SW480 (cell line): Measurements from ENCODE around the gene SLC66A3.
"Not testable (repeated sequence)": the region's sequence is repeated elsewhere in the genome, so short reads cannot be mapped to it uniquely, and the experiment has no call there.

Source experiments
- DNase-seq: peaks from one replicate; pipeline ENCODE4 v3.0.0-alpha.2; 2016; ENCODE audit warnings: low spot score

SLC66A3 gene

GRCh38 chr2:11163439-11164317, 8.4 kb downstream of the SLC66A3 start:
- DNase-seq = no peak

- not testable (repeated sequence) for DNase-seq
Measured at GRCh38 chr2:11165046-11165445, 9.8 kb downstream of the SLC66A3 start.

- no peak for DNase-seq
Measured at GRCh38 chr2:11166476-11166875, 11.2 kb downstream of the SLC66A3 start.

GRCh38 chr2:11168488-11168887, 13.2 kb downstream of the SLC66A3 start:
- no peak for DNase-seq

GRCh38 chr2:11169333-11169732, 14.1 kb downstream of the SLC66A3 start:
- no peak for DNase-seq

- no peak for DNase-seq
Measured at GRCh38 chr2:11174222-11174621, 19.0 kb downstream of the SLC66A3 start.

GRCh38 chr2:11175293-11175795, 20.1 kb downstream of the SLC66A3 start:
- DNase-seq = peak; percentile 51

GRCh38 chr2:11177871-11178690, 22.8 kb downstream of the SLC66A3 start:
- DNase-seq = no peak

GRCh38 chr2:11179196-11179595, 23.9 kb downstream of the SLC66A3 start:
- no peak for DNase-seq

- no peak for DNase-seq
Measured at GRCh38 chr2:11179899-11180298, 24.6 kb downstream of the SLC66A3 start.

- DNase-seq = no peak
Measured at GRCh38 chr2:11180653-11181052, 25.4 kb downstream of the SLC66A3 start.

- DNase-seq = no peak
Measured at GRCh38 chr2:11182951-11183350, 27.7 kb downstream of the SLC66A3 start.

GRCh38 chr2:11186145-11186544, 30.9 kb downstream of the SLC66A3 start:
- no peak for DNase-seq

GRCh38 chr2:11187083-11187619, 31.9 kb downstream of the SLC66A3 start:
- peak; percentile 42 for DNase-seq

- DNase-seq = no peak
Measured at GRCh38 chr2:11187731-11188130, 32.5 kb downstream of the SLC66A3 start.

GRCh38 chr2:11196246-11196645, 41.0 kb downstream of the SLC66A3 start:
- DNase-seq = no peak

GRCh38 chr2:11200651-11201050, 45.4 kb downstream of the SLC66A3 start:
- DNase-seq = no peak

- no peak for DNase-seq
Measured at GRCh38 chr2:11201969-11202368, 46.7 kb downstream of the SLC66A3 start.

- peak; percentile 53 for DNase-seq
Measured at GRCh38 chr2:11203480-11203879, 48.2 kb downstream of the SLC66A3 start.

- no peak for DNase-seq
Measured at GRCh38 chr2:11208083-11208482, 52.8 kb downstream of the SLC66A3 start.

GRCh38 chr2:11212645-11213044, 57.4 kb downstream of the SLC66A3 start:
- no peak for DNase-seq

- DNase-seq = no peak
Measured at GRCh38 chr2:11213090-11213638, 57.9 kb downstream of the SLC66A3 start.
